ENCODE results near the gene LHX3. TPM values are rescaled to one million over a fixed set of nuclear protein-coding genes. Genes with fewer than 3 reads are reported as not detected.

The LHX3 gene
- total RNA-seq, 1 experiment from 2014 or later: not detected

GRCh38 chr9:136192289-136193126, 12.4 kb downstream of the LHX3 start:
- Histone ChIP-seq H2BK12ac (ENCODE audit: insufficient read length, low read depth, low read length) (no peak overlapping the region), H2BK20ac (ENCODE audit: low read depth, low read length, poor library complexity, severe bottlenecking) (no peak overlapping the region), H3K4ac (ENCODE audit: low read depth, low read length) (no peak overlapping the region), H3K27ac (ENCODE audit: insufficient read length, low read depth, low read length) (no peak overlapping the region), H4K20me1 (ENCODE audit: control insufficient read depth, insufficient read depth, insufficient read length) (peaks cover 3% of the 10 kb centered on the region), H3K79me1 (ENCODE audit: insufficient read depth, low read depth, low read length, poor library complexity, severe bottlenecking) (no peaks in the 10 kb centered on the region), H3K79me2 (ENCODE audit: insufficient read depth, low read length) (no peaks in the 10 kb centered on the region), H4K8ac (replicated peaks; ENCODE audit: insufficient read length, low read depth, low read length) (no peak overlapping the region), H4K91ac (ENCODE audit: insufficient read length, low read depth, low read length) (no peak overlapping the region), H3K27me3 (ENCODE audit: insufficient read depth, low read length) (peaks cover 60% of the 10 kb centered on the region), H2BK5ac (ENCODE audit: insufficient read length, low read length) (no peak overlapping the region), H3K14ac (ENCODE audit: insufficient read depth, low read length) (no peak overlapping the region), H2BK120ac (ENCODE audit: low read depth, low read length, poor library complexity, severe bottlenecking) (no peak overlapping the region), H3K9ac (ENCODE audit: extremely low read depth, insufficient read length, low read length) (no peak overlapping the region), H2BK15ac (ENCODE audit: low read depth, low read length) (no peak overlapping the region; the same call in 1 of the 2 replicates), H3K18ac (ENCODE audit: insufficient read length, low read depth, low read length) (no peak overlapping the region), H3K4me2 (ENCODE audit: insufficient read depth, insufficient read length, low read length) (peak overlapping the region; percentile 10), H3K23ac (ENCODE audit: insufficient read length, low read depth, low read length) (no peak overlapping the region), H3K56ac (ENCODE audit: insufficient read length, low read depth, low read length) (no peak overlapping the region), H3K23me2 (ENCODE audit: insufficient read length, low read depth, low read length, poor library complexity, severe bottlenecking) (no peaks in the 10 kb centered on the region), H2AFZ (ENCODE audit: low read length) (no peak overlapping the region), H3K4me1 (ENCODE audit: insufficient read depth, low read length) (no peaks in the 10 kb centered on the region), H3K9me3 (ENCODE audit: control insufficient read depth, low read depth, low read length) (no peaks in the 10 kb centered on the region), H2AK5ac (ENCODE audit: insufficient read length, low read length) (no peak overlapping the region), H4K5ac (ENCODE audit: insufficient read length, low read depth, low read length) (no peak overlapping the region), H3T11ph (ENCODE audit: low read length) (no peak overlapping the region)
- Mint-ChIP-seq H3K4me3 (peak overlapping the region in 1 of 2 experiments; percentile 60; a peak in 2 of 5 replicates), H3K27me3 (ENCODE audit: low read depth) (peaks cover 79% of the 10 kb centered on the region), H3K36me3 (ENCODE audit: insufficient read depth in 1 of 3, low read depth in 3 of 3) (no peaks in the 10 kb centered on the region), H3K9me3 (no peaks in the 10 kb centered on the region), H3K4me1 (peaks cover 15 to 52% of the 10 kb centered on the region in 2 experiments), H3K27ac (no peak overlapping the region)
- no peak for TF ChIP-seq CTCF (conservative IDR thresholded peaks at IDR 0.05)
- WGBS (ENCODE audit: extremely low coverage, insufficient read length, low lambda C conversion rate): no CpG with 5 or more reads among the region's 51 CpGs
- no peak for DNase-seq

Data from H9 (cell line).